ENCODE results near the gene ADAMTS4.

- no peak for TF ChIP-seq CTCF (conservative IDR thresholded peaks at IDR 0.05 in 1 of 2, IDR thresholded peaks at IDR 0.05 in 1 of 2; ENCODE audit: low read depth in 1 of 2, low read length in 2 of 2)
- TF ChIP-seq EZH2 (IDR thresholded peaks at IDR 0.05; ENCODE audit: low read length, missing control alignments) = no peak
Measured at GRCh38 chr1:161153176-161153575, 45.7 kb downstream of the ADAMTS4 start.

Data from fibroblast of lung (primary cell).